Gastroesophageal sphincter (tissue), 4 donors: Measurements from ENCODE around the gene PANX2. TPM values are rescaled to one million over a fixed set of nuclear protein-coding genes. Genes with fewer than 3 reads are reported as not detected.
A peak's percentile ranks its signal among the peaks of the same experiment; 100 is the strongest.
"Not testable (repeated sequence)": the region's sequence is repeated elsewhere in the genome, so short reads cannot be mapped to it uniquely, and the experiment has no call there.

Experiments used
- ATAC-seq: fragments of 150-250 bp; one replicate; pipeline ENCODE4 v1.9.1; 2016; ENCODE audit warnings: mild to moderate bottlenecking, moderate library complexity
- H3K27ac ChIP-seq, 4 donors: fragments of 200-600 bp; sonication (generic) in 3 of 4; 1 replicate in 3 of 4; 2 replicates in 1 of 4; pipeline ENCODE4 v1.5.1; 2016 to 2019
- H3K27me3 ChIP-seq: fragments of 200-600 bp; sonication (generic); one replicate; pipeline ENCODE4 v1.5.1; 2019
- H3K36me3 ChIP-seq, 2 donors: fragments of 200-600 bp; sonication (generic); one replicate each; pipeline ENCODE4 v1.5.1; 2019; ENCODE audit warnings: control low read depth in 1 of 2
- H3K4me1 ChIP-seq, 3 donors: fragments of 200-600 bp; sonication (generic); 1 replicate in 2 of 3; 2 replicates in 1 of 3; pipeline ENCODE4 v1.5.1; 2016 to 2019; ENCODE audit warnings: control low read depth in 2 of 3
- H3K4me3 ChIP-seq, 2 donors: fragments of 200-600 bp; sonication (generic); one replicate each; pipeline ENCODE4 v1.5.1; 2019; ENCODE audit warnings: mild to moderate bottlenecking in 1 of 2, moderate library complexity in 1 of 2
- H3K9me3 ChIP-seq, 3 donors: fragments of 200-600 bp; sonication (generic); one replicate each; pipeline ENCODE4 v1.5.1; 2017 to 2019; ENCODE audit warnings: control low read depth in 2 of 3
- CTCF ChIP-seq, 4 experiments: fragments of 200-600 bp in 2 of 4; fragments of 450-650 bp in 2 of 4; sonication (generic) in 1 of 4; IDR thresholded peaks; one replicate each; pipeline ENCODE4 v1.5.1; 2017 to 2019; ENCODE audit warnings: antibody characterized with exemption in 4 of 4, mild to moderate bottlenecking in 2 of 4, moderate library complexity in 2 of 4
- EP300 ChIP-seq: sonication (generic); formaldehyde crosslinking; IDR thresholded peaks from one replicate; pipeline ENCODE4 v1.6.1; 2017; ENCODE audit warnings: antibody characterized with exemption, mild to moderate bottlenecking
- POLR2A ChIP-seq, 2 donors: fragments of 450-650 bp; IDR thresholded peaks; one replicate each; pipeline ENCODE4 v1.6.1; 2017; ENCODE audit warnings: antibody characterized with exemption in 2 of 2, mild to moderate bottlenecking in 2 of 2, moderate library complexity in 1 of 2
- POLR2AphosphoS5 ChIP-seq: sonication (generic); formaldehyde crosslinking; IDR thresholded peaks from one replicate; pipeline ENCODE4 v1.6.1; 2017; ENCODE audit warnings: antibody characterized with exemption
- WGBS, 2 donors: methylation state at CpG; one replicate each; pipeline ENCODE4 v1.1.5; 2018; ENCODE audit warnings: low coverage in 1 of 2; 5-methylcytosine and 5-hydroxymethylcytosine counted together
- total RNA-seq, 4 donors: library from RNA; depleted of rRNA; stranded (reverse); fragments of >200 nt; gene quantifications; one replicate each; pipeline ENCODE4 v1.1.0, GENCODE V29; 2016

PANX2 gene
- total RNA-seq, 4 donors from 2014 or later: 0.13 to 0.46 TPM; not detected in 2

GRCh38 chr22:50143096-50143495 lies 27.4 kb upstream of the PANX2 start:
- Histone ChIP-seq H3K27ac (no peak overlapping the region), H3K36me3 (no peaks in the 10 kb centered on the region), H3K4me3 (no peak overlapping the region), H3K27me3 (peaks cover 29% of the 10 kb centered on the region), H3K9me3 (no peaks in the 10 kb centered on the region), H3K4me1 (peaks cover 0 to 4% (median 0%) of the 10 kb centered on the region in 3 donors)
- 82 to 84% methylated on average over 7 of the region's 7 CpGs for WGBS, 2 donors
- no peak for TF ChIP-seq POLR2A (IDR thresholded peaks at IDR 0.05)
- TF ChIP-seq CTCF (IDR thresholded peaks at IDR 0.05): no peak
- no peak for TF ChIP-seq EP300
- TF ChIP-seq POLR2AphosphoS5: no peak
- no peak for ATAC-seq

- no peaks in the 10 kb centered on the region for H3K36me3 ChIP-seq
- no peak for ATAC-seq
- no peak for TF ChIP-seq POLR2A (IDR thresholded peaks at IDR 0.05)
- no peak for TF ChIP-seq CTCF (IDR thresholded peaks at IDR 0.05)
- no peak for TF ChIP-seq EP300
- no peak for TF ChIP-seq POLR2AphosphoS5
- peaks cover 0 to 4% (median 0%) of the 10 kb centered on the region in 3 donors for H3K4me1 ChIP-seq
- H3K4me3 ChIP-seq: no peak overlapping the region
- peaks cover 29% of the 10 kb centered on the region for H3K27me3 ChIP-seq
- 81 to 84% methylated on average over 3 to 9 of the region's 18 CpGs for WGBS, 2 donors
- no peaks in the 10 kb centered on the region for H3K9me3 ChIP-seq
- no peak overlapping the region for H3K27ac ChIP-seq
These were observed 26.4 kb upstream of the PANX2 start for GRCh38 chr22:50144005-50144614.

GRCh38 chr22:50145721-50146438 lies 24.7 kb upstream of the PANX2 start:
- Histone ChIP-seq H3K36me3 (no peaks in the 10 kb centered on the region), H3K27me3 (peaks cover 28% of the 10 kb centered on the region), H3K27ac (no peak overlapping the region), H3K4me1 (peaks cover 0 to 4% (median 0%) of the 10 kb centered on the region in 3 donors), H3K4me3 (no peak overlapping the region), H3K9me3 (no peaks in the 10 kb centered on the region)
- no peak for ATAC-seq
- TF ChIP-seq EP300 (no peak), POLR2AphosphoS5 (no peak), CTCF (IDR thresholded peaks at IDR 0.05) (no peak), POLR2A (IDR thresholded peaks at IDR 0.05) (no peak)
- WGBS, 2 donors: 75 to 100% methylated on average over 1 to 10 of the region's 25 CpGs

- Histone ChIP-seq H3K4me3 (no peak overlapping the region), H3K36me3 (no peaks in the 10 kb centered on the region), H3K27me3 (peaks cover 21% of the 10 kb centered on the region), H3K9me3 (no peaks in the 10 kb centered on the region), H3K27ac (no peak overlapping the region), H3K4me1 (peaks cover 0 to 4% (median 0%) of the 10 kb centered on the region in 3 donors)
- 13 to 21% methylated on average over 11 to 17 of the region's 27 CpGs for WGBS, 2 donors
- TF ChIP-seq POLR2AphosphoS5: no peak
- TF ChIP-seq CTCF (IDR thresholded peaks at IDR 0.05): peak in 3 of 4 experiments; percentile 72 to 81 (median 79)
- peak; percentile 75 for ATAC-seq
These were observed 23.9 kb upstream of the PANX2 start for GRCh38 chr22:50146439-50147238.

- 82% methylated on average over 5 of the region's 26 CpGs; no CpG with 5 or more reads in 1 of the 2 donors for WGBS, 2 donors
- ATAC-seq, H3K27ac ChIP-seq: not testable (repeated sequence)
These were observed 23.0 kb upstream of the PANX2 start for GRCh38 chr22:50147258-50148165.

More at GRCh38 chr22:50147258-50148165, 23.0 kb upstream of the PANX2 start:
- not testable (repeated sequence) for H3K9me3 ChIP-seq, H3K36me3 ChIP-seq, H3K4me1 ChIP-seq, H3K4me3 ChIP-seq
- H3K27me3 ChIP-seq: peaks cover 16% of the 10 kb centered on the region
